Ovary (tissue), 3 donors: ENCODE data around the gene C1orf50.

Source experiments
- CTCF ChIP-seq, 3 donors: fragments of 450-650 bp in 2 of 3; fragments of 200-600 bp in 1 of 3; IDR thresholded peaks; one replicate each; pipeline versions ENCODE4 v1.5.1 to v1.8.0; 2016 to 2022; ENCODE audit warnings: antibody characterized with exemption in 3 of 3, mild to moderate bottlenecking in 1 of 3
- EP300 ChIP-seq: sonication (generic); formaldehyde crosslinking; IDR thresholded peaks from one replicate; pipeline ENCODE4 v1.6.1; 2017; ENCODE audit warnings: antibody characterized with exemption
- POLR2A ChIP-seq: fragments of 450-650 bp; IDR thresholded peaks from one replicate; pipeline ENCODE4 v1.6.1; 2017; ENCODE audit warnings: antibody characterized with exemption, mild to moderate bottlenecking, moderate library complexity
- donor health status: DM: no; HTN: no; CAD: no.

GRCh38 chr1:42784946-42785693 is 18.1 kb downstream of the C1orf50 start, which contains the start of gene TMEM269:
- no peak for TF ChIP-seq CTCF (IDR thresholded peaks at IDR 0.05)
- no peak for TF ChIP-seq POLR2A
- TF ChIP-seq EP300 = no peak
